Caki2 (cell line): Measurements from ENCODE around the gene SLC26A11. TPM values are rescaled to one million over a fixed set of nuclear protein-coding genes. Genes with fewer than 3 reads are reported as not detected.
"Not testable (repeated sequence)": the region's sequence is repeated elsewhere in the genome, so short reads cannot be mapped to it uniquely, and the experiment has no call there.

Experiments
- DNase-seq: peaks from one replicate; pipeline ENCODE4 v3.0.0-alpha.2; 2015; ENCODE audit warnings: low read depth
- in situ Hi-C: cut with HindIII; loops from 2 replicates; pipeline ENCODE4 v1.10.0; 2016; ENCODE audit warnings: low sequenced_read_pairs, low pct_unique_long_range_greater_than_20kb, mixed read lengths
- total RNA-seq: library from RNA; depleted of rRNA; stranded (reverse); fragments of >200 nt; shearing (Covaris generic); gene quantifications from 2 replicates; pipeline ENCODE4 v1.2.3, GENCODE V29; 2014; ENCODE audit warnings: low replicate concordance

The SLC26A11 gene
- total RNA-seq, 1 experiment from 2014 or later, result 31.1 TPM

DNA sequence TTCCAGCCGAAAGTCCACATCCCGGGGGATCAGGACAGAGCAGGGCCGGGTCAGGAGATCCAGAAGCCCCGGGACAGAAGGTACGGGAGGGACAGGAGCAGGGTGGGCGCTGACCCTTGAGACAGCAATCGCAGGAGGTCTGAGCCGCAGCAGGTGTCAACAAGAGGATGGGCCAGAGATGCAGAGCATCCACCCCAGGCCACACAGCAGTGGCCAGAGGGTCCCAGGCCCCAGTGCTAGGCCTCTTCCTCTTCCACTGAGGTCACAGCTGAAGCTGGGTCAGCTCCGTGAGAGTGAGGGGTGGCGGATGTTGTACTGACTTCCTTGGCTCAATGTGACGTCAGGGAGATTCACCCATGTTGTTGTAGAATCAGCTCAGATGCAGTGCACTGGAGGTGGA, 31.7 kb downstream of the SLC26A11 start:
- in situ Hi-C loops, result no loop called here
- DNase-seq, result no peak

GRCh38 chr17:80252871-80253270, 32.6 kb downstream of the SLC26A11 start:
- no peak for DNase-seq
- in situ Hi-C loops, result no loop called here

DNA sequence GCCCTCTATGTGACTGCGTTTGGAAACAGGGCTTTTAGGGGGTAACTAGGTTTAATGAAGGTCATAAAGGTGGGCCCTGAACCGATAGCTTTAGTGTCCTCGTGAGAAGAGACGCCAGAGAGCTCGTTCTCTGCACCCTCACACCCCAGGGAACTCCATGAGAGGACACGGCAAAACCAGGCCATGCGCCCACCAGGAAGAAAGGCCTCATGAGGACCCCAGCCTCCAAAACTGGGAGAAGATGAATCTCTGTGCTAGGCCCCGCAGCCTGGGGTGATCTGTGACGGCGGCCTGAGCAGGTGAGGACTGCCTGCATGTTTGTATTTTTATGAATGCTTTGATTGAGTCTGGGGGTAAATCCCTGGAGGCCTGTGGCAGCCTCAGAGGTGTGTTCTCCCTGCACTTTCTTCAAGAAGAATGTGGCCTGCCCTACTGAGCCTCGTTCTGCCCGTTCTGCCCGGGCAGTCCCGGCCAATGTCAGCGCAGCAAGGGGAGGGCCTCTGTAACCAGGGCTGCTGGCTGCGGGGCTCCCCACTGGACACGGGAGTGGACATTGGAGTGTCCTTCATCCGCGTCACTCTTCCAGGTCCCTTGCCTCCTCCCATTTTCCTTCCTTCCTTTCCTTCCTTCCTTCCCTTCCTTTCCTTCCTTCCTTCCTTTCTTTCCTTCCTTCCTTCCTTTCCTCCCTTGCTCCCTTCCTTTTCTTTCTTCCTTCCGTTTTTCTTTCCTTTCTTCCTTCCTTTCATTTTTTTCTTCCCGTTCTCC, 33.6 kb downstream of the SLC26A11 start:
- DNase-seq, result peak; percentile 30
- in situ Hi-C loops, result no loop called here

GRCh38 chr17:80254396-80255251, 34.4 kb downstream of the SLC26A11 start:
- in situ Hi-C loops, result no loop called here

GRCh38 chr17:80256034-80256350, 35.8 kb downstream of the SLC26A11 start:
- in situ Hi-C loops, result no loop called here
- no peak for DNase-seq

More at GRCh38 chr17:80254396-80255251, 34.4 kb downstream of the SLC26A11 start:
- DNase-seq, result peak; percentile 97

GRCh38 chr17:80257716-80258213, 37.5 kb downstream of the SLC26A11 start:
- in situ Hi-C loops, result no loop called here
- DNase-seq, result no peak

- DNase-seq, in situ Hi-C loops: not testable (repeated sequence)
Observed at GRCh38 chr17:80258296-80258695, 38.1 kb downstream of the SLC26A11 start.

- in situ Hi-C loops, result no loop called here
- peak; percentile 45 for DNase-seq
Observed at GRCh38 chr17:80259457-80260068, 39.3 kb downstream of the SLC26A11 start.

DNA sequence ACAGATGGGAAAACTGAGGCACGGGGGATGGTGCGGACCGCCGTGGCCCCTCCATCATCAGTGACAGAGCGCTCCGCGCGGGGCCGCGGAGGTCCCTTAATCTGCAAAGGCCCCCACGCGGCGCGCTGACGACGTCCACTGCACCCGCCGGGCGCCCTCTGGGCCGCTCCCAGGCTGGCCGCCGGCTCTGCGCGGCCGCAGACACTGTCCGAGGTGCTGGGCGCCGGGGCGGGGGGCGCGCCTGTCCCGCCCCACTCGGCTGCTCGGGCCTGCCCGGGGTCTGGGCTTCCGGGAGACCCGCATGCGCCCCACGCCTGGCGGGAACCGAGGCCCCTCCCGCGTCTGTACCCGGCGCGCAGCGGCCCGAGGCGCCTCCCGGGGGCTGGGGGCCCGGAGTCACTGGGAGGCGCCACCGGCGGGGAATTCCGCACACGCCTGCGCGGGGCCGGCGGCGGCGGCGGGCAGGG, 39.9 kb downstream of the SLC26A11 start:
- peak; percentile 88 for DNase-seq
- in situ Hi-C loops, result no loop called here

GRCh38 chr17:80260791-80261158, 40.5 kb downstream of the SLC26A11 start, which contains the start of gene RNF213:
RNF213 (plus strand) TSS chr17:80260852; CDS start chr17:80263682, 2,830 bp downstream.
- peak; percentile 42 for DNase-seq

GRCh38 chr17:80261159-80261894, 41.1 kb downstream of the SLC26A11 start:
- DNase-seq, result peak; percentile 73

More at GRCh38 chr17:80260791-80261158, 40.5 kb downstream of the SLC26A11 start, which contains the start of gene RNF213:
- in situ Hi-C loops, result no loop called here

GRCh38 chr17:80261895-80262279, 41.7 kb downstream of the SLC26A11 start:
- in situ Hi-C loops, result no loop called here
- no peak for DNase-seq

More at GRCh38 chr17:80261159-80261894, 41.1 kb downstream of the SLC26A11 start:
- in situ Hi-C loops, result no loop called here

DNA sequence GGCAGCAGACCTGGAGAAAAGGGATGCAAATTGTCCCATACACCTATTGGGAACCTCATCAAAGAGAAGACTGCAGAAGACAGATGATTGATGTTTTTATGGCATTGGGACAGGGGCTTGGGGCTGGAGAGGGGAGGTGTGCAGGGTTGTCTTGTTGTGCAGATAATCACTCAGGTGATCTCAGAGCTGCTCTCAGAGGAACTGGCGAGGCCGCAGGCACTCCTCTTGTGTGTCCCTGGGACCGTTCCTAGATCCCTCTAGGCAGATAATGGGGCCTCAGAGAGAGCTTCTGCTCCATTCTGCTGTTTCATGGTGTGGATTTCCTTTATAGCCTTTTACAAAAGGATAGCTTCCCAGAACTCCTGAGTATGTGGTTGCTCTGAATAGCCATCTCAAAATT, 42.1 kb downstream of the SLC26A11 start:
- in situ Hi-C loops, result no loop called here
- no peak for DNase-seq

DNA sequence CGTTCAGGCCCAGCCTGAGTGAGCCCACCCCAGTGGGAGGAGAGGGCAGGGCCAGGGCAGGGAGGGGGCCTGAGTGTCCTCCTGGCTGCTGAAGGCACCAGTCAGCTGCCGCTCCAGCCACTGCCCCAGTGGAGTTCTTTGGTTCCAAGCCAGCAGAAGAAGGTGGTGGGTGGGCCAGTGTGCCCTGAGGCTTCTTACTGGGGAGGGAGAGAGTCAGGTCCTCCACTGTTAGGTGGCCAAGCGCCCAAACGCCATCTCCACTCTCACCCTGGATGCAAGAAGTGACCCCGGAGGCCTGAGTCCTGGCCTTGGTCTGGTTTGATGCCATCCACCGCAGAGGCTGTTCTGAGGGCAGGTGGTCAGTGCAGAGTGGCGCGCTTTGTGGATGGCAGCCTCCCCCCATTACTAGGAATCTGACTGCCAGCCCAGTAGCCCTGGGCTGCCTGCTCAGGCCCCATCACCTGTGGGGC, 42.6 kb downstream of the SLC26A11 start:
- in situ Hi-C loops, result no loop called here
- no peak for DNase-seq

GRCh38 chr17:80263253-80264204, 43.3 kb downstream of the SLC26A11 start:
- in situ Hi-C loops, result no loop called here
- peak; percentile 89 for DNase-seq

DNA sequence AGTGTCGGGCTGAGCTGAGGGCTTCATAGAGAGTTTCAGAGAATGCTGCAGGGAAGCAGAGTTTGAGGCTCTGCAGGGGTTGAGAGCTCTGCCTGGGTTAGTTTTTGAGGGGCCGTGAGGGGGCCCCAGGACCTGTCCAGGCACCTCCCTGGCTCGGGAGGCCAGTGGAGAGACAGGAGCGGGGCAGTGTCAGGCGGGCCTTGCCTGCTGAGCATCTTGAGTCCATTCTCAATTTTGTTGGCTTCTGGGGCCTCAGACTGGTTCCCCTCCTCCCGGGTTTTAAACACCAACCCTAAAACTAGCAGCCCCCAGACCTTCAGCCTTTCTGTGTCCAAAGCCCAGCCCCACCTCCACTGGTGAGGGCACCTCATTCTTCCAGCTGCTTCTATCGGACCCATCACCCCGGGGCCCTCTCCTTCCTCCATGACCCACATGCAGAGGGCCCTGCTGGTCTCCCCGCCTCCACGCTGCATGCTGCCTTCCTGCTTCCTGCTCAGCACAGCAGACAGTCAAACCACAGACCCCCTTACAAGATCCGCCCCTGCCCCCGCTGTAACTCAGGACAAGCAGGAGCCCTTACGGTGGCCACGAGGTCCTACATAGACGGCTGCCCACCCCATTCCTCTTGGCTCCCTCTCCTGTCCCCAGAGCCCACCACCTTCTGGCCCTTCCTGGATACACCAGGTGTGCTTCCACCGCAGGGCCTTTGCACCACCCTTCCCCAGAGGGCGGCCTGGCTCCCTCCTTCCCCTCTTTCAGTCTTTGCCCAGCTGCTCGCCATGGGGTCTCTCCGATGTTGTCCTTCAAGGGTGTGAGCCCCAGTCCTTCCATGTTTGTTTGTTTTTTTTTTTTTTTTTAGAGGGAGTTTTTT, 44.2 kb downstream of the SLC26A11 start:
- in situ Hi-C loops, result no loop called here

More for the DNA sequence above, 44.2 kb downstream of the SLC26A11 start:
- DNase-seq, result no peak
